Measurements from ENCODE around the gene P2RY6. TPM values are rescaled to one million over a fixed set of nuclear protein-coding genes. Genes with fewer than 3 reads are reported as not detected.

The P2RY6 gene
- total and polyA plus RNA-seq, 2 of the 8 experiments (the other 6 are each of a cell fraction or from before 2014, with no cell fraction given), result 0.15 TPM; not detected in 1

DNA sequence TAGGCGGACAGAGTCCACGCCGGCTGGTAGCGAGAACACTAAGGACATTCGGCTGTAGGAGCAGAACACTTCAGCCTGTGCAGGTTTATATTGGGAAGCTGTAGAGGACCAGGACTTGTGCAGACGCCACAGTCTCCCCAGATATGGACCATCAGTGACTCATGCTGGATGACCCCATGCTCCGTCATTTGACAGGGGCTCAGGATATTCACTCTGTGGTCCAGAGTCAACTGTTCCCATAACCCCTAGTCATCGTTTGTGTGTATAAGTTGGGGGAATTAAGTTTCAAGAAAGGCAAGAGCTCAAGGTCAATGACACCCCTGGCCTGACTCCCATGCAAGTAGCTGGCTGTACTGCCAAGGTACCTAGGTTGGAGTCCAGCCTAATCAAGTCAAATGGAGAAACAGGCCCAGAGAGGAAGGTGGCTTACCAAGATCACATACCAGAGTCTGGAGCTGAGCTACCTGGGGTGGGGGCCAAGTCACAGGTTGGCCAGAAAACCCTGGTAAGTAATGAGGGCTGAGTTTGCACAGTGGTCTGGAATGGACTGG is 36.8 kb upstream of the P2RY6 start (continued):
- TF ChIP-seq, protein P1, sequence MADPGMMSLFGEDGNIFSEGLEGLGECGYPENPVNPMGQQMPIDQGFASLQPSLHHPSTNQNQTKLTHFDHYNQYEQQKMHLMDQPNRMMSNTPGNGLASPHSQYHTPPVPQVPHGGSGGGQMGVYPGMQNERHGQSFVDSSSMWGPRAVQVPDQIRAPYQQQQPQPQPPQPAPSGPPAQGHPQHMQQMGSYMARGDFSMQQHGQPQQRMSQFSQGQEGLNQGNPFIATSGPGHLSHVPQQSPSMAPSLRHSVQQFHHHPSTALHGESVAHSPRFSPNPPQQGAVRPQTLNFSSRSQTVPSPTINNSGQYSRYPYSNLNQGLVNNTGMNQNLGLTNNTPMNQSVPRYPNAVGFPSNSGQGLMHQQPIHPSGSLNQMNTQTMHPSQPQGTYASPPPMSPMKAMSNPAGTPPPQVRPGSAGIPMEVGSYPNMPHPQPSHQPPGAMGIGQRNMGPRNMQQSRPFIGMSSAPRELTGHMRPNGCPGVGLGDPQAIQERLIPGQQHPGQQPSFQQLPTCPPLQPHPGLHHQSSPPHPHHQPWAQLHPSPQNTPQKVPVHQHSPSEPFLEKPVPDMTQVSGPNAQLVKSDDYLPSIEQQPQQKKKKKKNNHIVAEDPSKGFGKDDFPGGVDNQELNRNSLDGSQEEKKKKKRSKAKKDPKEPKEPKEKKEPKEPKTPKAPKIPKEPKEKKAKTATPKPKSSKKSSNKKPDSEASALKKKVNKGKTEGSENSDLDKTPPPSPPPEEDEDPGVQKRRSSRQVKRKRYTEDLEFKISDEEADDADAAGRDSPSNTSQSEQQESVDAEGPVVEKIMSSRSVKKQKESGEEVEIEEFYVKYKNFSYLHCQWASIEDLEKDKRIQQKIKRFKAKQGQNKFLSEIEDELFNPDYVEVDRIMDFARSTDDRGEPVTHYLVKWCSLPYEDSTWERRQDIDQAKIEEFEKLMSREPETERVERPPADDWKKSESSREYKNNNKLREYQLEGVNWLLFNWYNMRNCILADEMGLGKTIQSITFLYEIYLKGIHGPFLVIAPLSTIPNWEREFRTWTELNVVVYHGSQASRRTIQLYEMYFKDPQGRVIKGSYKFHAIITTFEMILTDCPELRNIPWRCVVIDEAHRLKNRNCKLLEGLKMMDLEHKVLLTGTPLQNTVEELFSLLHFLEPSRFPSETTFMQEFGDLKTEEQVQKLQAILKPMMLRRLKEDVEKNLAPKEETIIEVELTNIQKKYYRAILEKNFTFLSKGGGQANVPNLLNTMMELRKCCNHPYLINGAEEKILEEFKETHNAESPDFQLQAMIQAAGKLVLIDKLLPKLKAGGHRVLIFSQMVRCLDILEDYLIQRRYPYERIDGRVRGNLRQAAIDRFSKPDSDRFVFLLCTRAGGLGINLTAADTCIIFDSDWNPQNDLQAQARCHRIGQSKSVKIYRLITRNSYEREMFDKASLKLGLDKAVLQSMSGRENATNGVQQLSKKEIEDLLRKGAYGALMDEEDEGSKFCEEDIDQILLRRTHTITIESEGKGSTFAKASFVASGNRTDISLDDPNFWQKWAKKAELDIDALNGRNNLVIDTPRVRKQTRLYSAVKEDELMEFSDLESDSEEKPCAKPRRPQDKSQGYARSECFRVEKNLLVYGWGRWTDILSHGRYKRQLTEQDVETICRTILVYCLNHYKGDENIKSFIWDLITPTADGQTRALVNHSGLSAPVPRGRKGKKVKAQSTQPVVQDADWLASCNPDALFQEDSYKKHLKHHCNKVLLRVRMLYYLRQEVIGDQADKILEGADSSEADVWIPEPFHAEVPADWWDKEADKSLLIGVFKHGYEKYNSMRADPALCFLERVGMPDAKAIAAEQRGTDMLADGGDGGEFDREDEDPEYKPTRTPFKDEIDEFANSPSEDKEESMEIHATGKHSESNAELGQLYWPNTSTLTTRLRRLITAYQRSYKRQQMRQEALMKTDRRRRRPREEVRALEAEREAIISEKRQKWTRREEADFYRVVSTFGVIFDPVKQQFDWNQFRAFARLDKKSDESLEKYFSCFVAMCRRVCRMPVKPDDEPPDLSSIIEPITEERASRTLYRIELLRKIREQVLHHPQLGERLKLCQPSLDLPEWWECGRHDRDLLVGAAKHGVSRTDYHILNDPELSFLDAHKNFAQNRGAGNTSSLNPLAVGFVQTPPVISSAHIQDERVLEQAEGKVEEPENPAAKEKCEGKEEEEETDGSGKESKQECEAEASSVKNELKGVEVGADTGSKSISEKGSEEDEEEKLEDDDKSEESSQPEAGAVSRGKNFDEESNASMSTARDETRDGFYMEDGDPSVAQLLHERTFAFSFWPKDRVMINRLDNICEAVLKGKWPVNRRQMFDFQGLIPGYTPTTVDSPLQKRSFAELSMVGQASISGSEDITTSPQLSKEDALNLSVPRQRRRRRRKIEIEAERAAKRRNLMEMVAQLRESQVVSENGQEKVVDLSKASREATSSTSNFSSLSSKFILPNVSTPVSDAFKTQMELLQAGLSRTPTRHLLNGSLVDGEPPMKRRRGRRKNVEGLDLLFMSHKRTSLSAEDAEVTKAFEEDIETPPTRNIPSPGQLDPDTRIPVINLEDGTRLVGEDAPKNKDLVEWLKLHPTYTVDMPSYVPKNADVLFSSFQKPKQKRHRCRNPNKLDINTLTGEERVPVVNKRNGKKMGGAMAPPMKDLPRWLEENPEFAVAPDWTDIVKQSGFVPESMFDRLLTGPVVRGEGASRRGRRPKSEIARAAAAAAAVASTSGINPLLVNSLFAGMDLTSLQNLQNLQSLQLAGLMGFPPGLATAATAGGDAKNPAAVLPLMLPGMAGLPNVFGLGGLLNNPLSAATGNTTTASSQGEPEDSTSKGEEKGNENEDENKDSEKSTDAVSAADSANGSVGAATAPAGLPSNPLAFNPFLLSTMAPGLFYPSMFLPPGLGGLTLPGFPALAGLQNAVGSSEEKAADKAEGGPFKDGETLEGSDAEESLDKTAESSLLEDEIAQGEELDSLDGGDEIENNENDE (IDR thresholded peaks at IDR 0.05; ENCODE audit: insufficient replicate concordance, low read length), result no peak
- TF ChIP-seq NRF1 (IDR thresholded peaks at IDR 0.05; ENCODE audit: low read depth, low read length) (no peak), BCL11A (IDR thresholded peaks at IDR 0.05; ENCODE audit: low read depth in 2 of 2, low read length in 2 of 2) (no peak)

Measured in H1 (cell line).